Mesenchymal stem cell (in vitro differentiated cells and primary cell): Measurements from ENCODE around the gene KCNK5.
A peak's percentile ranks its signal among the peaks of the same experiment; 100 is the strongest.

Experiments
- DNase-seq: peaks from one replicate; pipeline ENCODE4 v3.0.0-alpha.2; 2013
- H2AFZ ChIP-seq: one replicate; pipeline ENCODE4 v1.6.1; 2013; ENCODE audit warnings: low read depth, mild to moderate bottlenecking, control low read depth, inconsistent platforms, low read length, moderate library complexity
- H2AK5ac ChIP-seq: 2 replicates; pipeline ENCODE4 v1.6.1; 2013; ENCODE audit warnings: low read length, moderate library complexity, mild to moderate bottlenecking, inconsistent platforms; ENCODE audit not compliant: severe bottlenecking
- H2BK120ac ChIP-seq: one replicate; pipeline ENCODE4 v1.6.1; 2013; ENCODE audit warnings: low read depth, mild to moderate bottlenecking, inconsistent platforms, low read length, moderate library complexity
- H2BK12ac ChIP-seq, 2 experiments: one replicate each; pipeline ENCODE4 v1.6.1; 2013; ENCODE audit warnings: inconsistent platforms in 2 of 2, low read length in 2 of 2, mild to moderate bottlenecking in 2 of 2, moderate library complexity in 2 of 2, control low read depth in 1 of 2
- H2BK15ac ChIP-seq: one replicate; pipeline ENCODE4 v1.6.1; 2013; ENCODE audit warnings: mild to moderate bottlenecking, low read depth, inconsistent platforms; ENCODE audit not compliant: poor library complexity, severe bottlenecking
- H2BK5ac ChIP-seq: 2 replicates; pipeline ENCODE4 v1.6.1; 2013; ENCODE audit warnings: low read depth, mild to moderate bottlenecking, low read length, control low read depth, inconsistent platforms; ENCODE audit not compliant: poor library complexity, severe bottlenecking
- H3K14ac ChIP-seq, 2 experiments: one replicate each; pipeline ENCODE4 v1.6.1; 2013; ENCODE audit warnings: inconsistent platforms in 2 of 2, low read length in 2 of 2, control low read depth in 1 of 2, mild to moderate bottlenecking in 1 of 2, moderate library complexity in 1 of 2
- H3K18ac ChIP-seq, 2 experiments: one replicate each; pipeline ENCODE4 v1.6.1; 2013; ENCODE audit warnings: inconsistent platforms in 2 of 2, low read length in 2 of 2, control low read depth in 1 of 2, low read depth in 1 of 2, mild to moderate bottlenecking in 1 of 2
- H3K23ac ChIP-seq, 2 experiments: one replicate each; pipeline ENCODE4 v1.6.1; 2013; ENCODE audit warnings: inconsistent platforms in 2 of 2, low read length in 2 of 2, mild to moderate bottlenecking in 2 of 2, moderate library complexity in 2 of 2, control low read depth in 1 of 2
- H3K27ac ChIP-seq: 2 replicates; pipeline ENCODE4 v1.5.1; 2013; ENCODE audit warnings: mild to moderate bottlenecking, moderate library complexity, low read length, control low read depth, inconsistent platforms; ENCODE audit not compliant: poor library complexity, severe bottlenecking
- H3K27me3 ChIP-seq, 2 experiments: 2 replicates each; pipeline versions ENCODE4 v1.6.1 to v1.7.0; 2013; ENCODE audit warnings: low read length in 2 of 2, mild to moderate bottlenecking in 2 of 2, moderate library complexity in 2 of 2, control low read depth in 1 of 2, inconsistent platforms in 1 of 2; ENCODE audit not compliant: control insufficient read depth in 1 of 2, insufficient read depth in 1 of 2
- H3K36me3 ChIP-seq, 2 experiments: 2 replicates each; pipeline versions ENCODE4 v1.6.1 to v1.7.0; 2013; ENCODE audit warnings: low read length in 2 of 2, control low read depth in 1 of 2, inconsistent platforms in 1 of 2, low read depth in 1 of 2, mild to moderate bottlenecking in 1 of 2; ENCODE audit not compliant: insufficient read depth in 2 of 2, control insufficient read depth in 1 of 2
- H3K4ac ChIP-seq, 2 experiments: one replicate each; pipeline ENCODE4 v1.6.1; 2013; ENCODE audit warnings: inconsistent platforms in 2 of 2, low read length in 2 of 2, mild to moderate bottlenecking in 2 of 2, moderate library complexity in 2 of 2, control low read depth in 1 of 2, low read depth in 1 of 2
- H3K4me1 ChIP-seq: 2 replicates; pipeline ENCODE4 v1.6.1; 2013; ENCODE audit warnings: low read depth, low read length, control low read depth; ENCODE audit not compliant: control insufficient read depth, insufficient read depth
- H3K4me2 ChIP-seq: 2 replicates; pipeline ENCODE4 v1.6.1; 2013; ENCODE audit warnings: low read length, mild to moderate bottlenecking, inconsistent platforms; ENCODE audit not compliant: poor library complexity, severe bottlenecking
- H3K4me3 ChIP-seq, 2 experiments: 2 replicates each; pipeline versions ENCODE4 v1.5.1 to v1.7.0; 2013; ENCODE audit warnings: low read length in 2 of 2, mild to moderate bottlenecking in 2 of 2, control low read depth in 1 of 2, low read depth in 1 of 2; ENCODE audit not compliant: insufficient read depth in 1 of 2
- H3K79me1 ChIP-seq: replicated peaks from 2 replicates; pipeline ENCODE4 v1.6.1; 2013; ENCODE audit warnings: mild to moderate bottlenecking, control low read depth, low read length, inconsistent platforms; ENCODE audit not compliant: poor library complexity, severe bottlenecking
- H3K9ac ChIP-seq: 2 replicates; pipeline ENCODE4 v1.7.0; 2013; ENCODE audit warnings: mild to moderate bottlenecking, low read length, moderate library complexity
- H3K9me3 ChIP-seq: 2 replicates; pipeline ENCODE4 v1.7.0; 2013; ENCODE audit warnings: mild to moderate bottlenecking, low read length; ENCODE audit not compliant: control insufficient read depth
- H4K8ac ChIP-seq: one replicate; pipeline ENCODE4 v1.6.1; 2013; ENCODE audit warnings: inconsistent platforms, mild to moderate bottlenecking, low read length, moderate library complexity
- H4K91ac ChIP-seq: one replicate; pipeline ENCODE4 v1.6.1; 2013; ENCODE audit warnings: mild to moderate bottlenecking, low read length, inconsistent platforms
- WGBS: methylation state at CpG from one replicate; pipeline ENCODE4 v1.1.7; 2013; ENCODE audit warnings: mixed read lengths; 5-methylcytosine and 5-hydroxymethylcytosine counted together

KCNK5 gene

GRCh38 chr6:39217177-39217864 is 12.0 kb downstream of the KCNK5 start:
- no peaks in the 10 kb centered on the region for H3K36me3 ChIP-seq
- H4K91ac ChIP-seq: no peak overlapping the region
- DNase-seq: no peak
- peaks cover 10% of the 10 kb centered on the region for H3K4me1 ChIP-seq
- H3K27ac ChIP-seq: no peak overlapping the region
- H2BK120ac ChIP-seq: no peak overlapping the region
- H3K4me2 ChIP-seq: no peak overlapping the region
- H2BK15ac ChIP-seq: no peak overlapping the region
- H2AK5ac ChIP-seq: no peak overlapping the region
- WGBS: 49% methylated on average over 9 of the region's 11 CpGs
- H3K9me3 ChIP-seq: no peaks in the 10 kb centered on the region
- no peak overlapping the region for H3K4ac ChIP-seq
- H3K14ac ChIP-seq: no peak overlapping the region
- H3K4me3 ChIP-seq: no peak overlapping the region
- H3K23ac ChIP-seq: no peak overlapping the region
- no peak overlapping the region for H3K9ac ChIP-seq
- H3K27me3 ChIP-seq: no peaks in the 10 kb centered on the region
- H4K8ac ChIP-seq: no peak overlapping the region
- H2BK12ac ChIP-seq: no peak overlapping the region
- no peak overlapping the region for H2AFZ ChIP-seq
- H3K79me1 ChIP-seq: no peaks in the 10 kb centered on the region
- H2BK5ac ChIP-seq: no peak overlapping the region
- H3K18ac ChIP-seq: no peak overlapping the region

- no peak overlapping the region for H3K4me3 ChIP-seq
- H3K9ac ChIP-seq: no peak overlapping the region
- no peaks in the 10 kb centered on the region for H3K27me3 ChIP-seq
- no peak overlapping the region for H3K14ac ChIP-seq
- H2AK5ac ChIP-seq: no peak overlapping the region
- DNase-seq: no peak
- H2BK15ac ChIP-seq: no peak overlapping the region
- no peaks in the 10 kb centered on the region for H3K36me3 ChIP-seq
- no peak overlapping the region for H3K23ac ChIP-seq
- H4K8ac ChIP-seq: no peak overlapping the region
- H3K4ac ChIP-seq: no peak overlapping the region
- no peak overlapping the region for H3K18ac ChIP-seq
- no peak overlapping the region for H3K4me2 ChIP-seq
- WGBS: 63% methylated on average over 7 of the region's 10 CpGs
- no peaks in the 10 kb centered on the region for H3K79me1 ChIP-seq
- no peak overlapping the region for H2AFZ ChIP-seq
- H3K27ac ChIP-seq: no peak overlapping the region
- H2BK5ac ChIP-seq: no peak overlapping the region
- H4K91ac ChIP-seq: no peak overlapping the region
- H3K9me3 ChIP-seq: no peaks in the 10 kb centered on the region
- no peak overlapping the region for H2BK120ac ChIP-seq
- H3K4me1 ChIP-seq: peaks cover 10% of the 10 kb centered on the region
- no peak overlapping the region for H2BK12ac ChIP-seq
Observed at GRCh38 chr6:39215640-39216158, 13.6 kb downstream of the KCNK5 start.

GRCh38 chr6:39214846-39215639 is 14.2 kb downstream of the KCNK5 start:
- Histone ChIP-seq H2BK15ac (no peak overlapping the region), H3K4ac (no peak overlapping the region), H3K14ac (no peak overlapping the region), H3K36me3 (no peaks in the 10 kb centered on the region), H3K23ac (no peak overlapping the region), H3K9me3 (no peaks in the 10 kb centered on the region), H4K8ac (no peak overlapping the region), H2AK5ac (no peak overlapping the region), H2BK120ac (no peak overlapping the region), H2BK5ac (no peak overlapping the region), H3K18ac (no peak overlapping the region), H3K9ac (no peak overlapping the region), H3K4me2 (no peak overlapping the region), H4K91ac (no peak overlapping the region), H2AFZ (no peak overlapping the region), H3K4me3 (no peak overlapping the region), H3K27ac (no peak overlapping the region), H3K4me1 (peaks cover 10% of the 10 kb centered on the region), H2BK12ac (no peak overlapping the region), H3K27me3 (no peaks in the 10 kb centered on the region), H3K79me1 (no peaks in the 10 kb centered on the region)
- no peak for DNase-seq
- WGBS: 64% methylated on average over 6 of the region's 10 CpGs

- Histone ChIP-seq H3K36me3 (no peaks in the 10 kb centered on the region), H3K4ac (no peak overlapping the region), H3K23ac (no peak overlapping the region), H4K91ac (no peak overlapping the region), H2BK5ac (no peak overlapping the region), H3K14ac (no peak overlapping the region), H2AFZ (no peak overlapping the region), H3K79me1 (no peaks in the 10 kb centered on the region), H3K18ac (no peak overlapping the region), H3K4me3 (no peak overlapping the region), H3K4me1 (peaks cover 10% of the 10 kb centered on the region), H2AK5ac (no peak overlapping the region), H3K9me3 (no peaks in the 10 kb centered on the region), H2BK12ac (no peak overlapping the region), H2BK120ac (no peak overlapping the region), H4K8ac (no peak overlapping the region), H3K27me3 (no peaks in the 10 kb centered on the region), H3K27ac (no peak overlapping the region), H3K9ac (no peak overlapping the region), H3K4me2 (no peak overlapping the region), H2BK15ac (peak overlapping the region; percentile 44)
- WGBS: 65% methylated on average over 7 of the region's 8 CpGs
- no peak for DNase-seq
Observed at GRCh38 chr6:39214120-39214813, 15.0 kb downstream of the KCNK5 start.
